Sigmoid colon (tissue), 4 donors: ENCODE measurements around the gene CLPSL2.

ENCODE experiments used
- EP300 ChIP-seq, 4 donors: sonication (generic); formaldehyde crosslinking; IDR thresholded peaks; one replicate each; pipeline ENCODE4 v1.6.1; 2017; ENCODE audit warnings: antibody characterized with exemption in 4 of 4
- POLR2A ChIP-seq, 2 donors: fragments of 450-650 bp; IDR thresholded peaks; one replicate each; pipeline ENCODE4 v1.6.1; 2016; ENCODE audit warnings: antibody characterized with exemption in 2 of 2, mild to moderate bottlenecking in 2 of 2, moderate library complexity in 2 of 2
- TF ChIP-seq, protein P1 (sequence below), 4 experiments: fragments of 450-650 bp in 3 of 4; fragments of 200-600 bp in 1 of 4; IDR thresholded peaks; one replicate each; pipeline ENCODE4 v1.5.1; 2016 to 2019; ENCODE audit warnings: antibody characterized with exemption in 4 of 4, mild to moderate bottlenecking in 3 of 4, moderate library complexity in 2 of 4

DNA sequence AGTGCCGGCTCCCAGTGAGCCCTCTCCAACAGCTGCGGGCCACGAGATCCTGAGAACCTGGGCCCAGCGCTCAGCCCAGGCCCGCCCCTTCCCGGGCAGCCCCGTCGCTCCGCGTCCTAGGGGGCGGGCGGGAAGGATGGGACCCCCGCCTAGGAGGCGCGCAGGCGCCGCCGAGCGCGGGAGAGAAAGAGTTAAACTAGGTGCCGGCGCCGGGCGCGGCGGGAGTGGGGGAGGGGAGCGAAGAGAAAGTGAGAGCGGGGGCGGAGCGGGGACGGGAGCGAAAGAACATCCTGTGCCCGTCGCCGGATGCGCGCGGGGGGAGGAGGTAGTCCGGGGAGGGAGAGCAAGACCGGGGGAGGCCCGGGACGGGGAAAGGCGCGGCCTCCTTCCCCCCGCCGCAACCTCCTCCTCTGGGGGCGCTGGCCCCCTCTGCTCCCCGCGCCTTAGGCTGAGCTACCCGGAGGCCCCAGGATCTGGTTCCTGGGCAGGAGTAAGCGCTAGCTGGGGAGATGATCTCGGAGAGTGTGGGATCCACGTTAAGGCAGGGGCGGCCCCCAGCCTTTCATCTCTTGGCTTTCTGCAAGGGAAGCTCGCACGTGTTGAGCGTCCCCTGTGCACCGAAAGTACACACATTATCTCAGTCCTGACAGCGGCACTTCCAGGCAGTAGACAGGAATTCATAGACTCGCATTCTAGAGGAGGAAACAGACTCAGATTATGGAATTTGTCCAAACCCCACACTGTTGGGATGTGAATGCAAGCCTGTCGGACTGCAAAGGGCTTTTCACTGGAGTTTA, 44.5 kb upstream of the CLPSL2 start:
- TF ChIP-seq, protein P1, sequence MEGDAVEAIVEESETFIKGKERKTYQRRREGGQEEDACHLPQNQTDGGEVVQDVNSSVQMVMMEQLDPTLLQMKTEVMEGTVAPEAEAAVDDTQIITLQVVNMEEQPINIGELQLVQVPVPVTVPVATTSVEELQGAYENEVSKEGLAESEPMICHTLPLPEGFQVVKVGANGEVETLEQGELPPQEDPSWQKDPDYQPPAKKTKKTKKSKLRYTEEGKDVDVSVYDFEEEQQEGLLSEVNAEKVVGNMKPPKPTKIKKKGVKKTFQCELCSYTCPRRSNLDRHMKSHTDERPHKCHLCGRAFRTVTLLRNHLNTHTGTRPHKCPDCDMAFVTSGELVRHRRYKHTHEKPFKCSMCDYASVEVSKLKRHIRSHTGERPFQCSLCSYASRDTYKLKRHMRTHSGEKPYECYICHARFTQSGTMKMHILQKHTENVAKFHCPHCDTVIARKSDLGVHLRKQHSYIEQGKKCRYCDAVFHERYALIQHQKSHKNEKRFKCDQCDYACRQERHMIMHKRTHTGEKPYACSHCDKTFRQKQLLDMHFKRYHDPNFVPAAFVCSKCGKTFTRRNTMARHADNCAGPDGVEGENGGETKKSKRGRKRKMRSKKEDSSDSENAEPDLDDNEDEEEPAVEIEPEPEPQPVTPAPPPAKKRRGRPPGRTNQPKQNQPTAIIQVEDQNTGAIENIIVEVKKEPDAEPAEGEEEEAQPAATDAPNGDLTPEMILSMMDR (IDR thresholded peaks at IDR 0.05): no peak
- TF ChIP-seq POLR2A (IDR thresholded peaks at IDR 0.05) (peak in 1 of 2 donors; percentile 51), EP300 (IDR thresholded peaks at IDR 0.05) (peak; percentile 95 to 98 (median 98))
